Stomach (tissue), 9 donors: Measurements from ENCODE around the gene ALDH3B1. TPM values are rescaled to one million over a fixed set of nuclear protein-coding genes. Genes with fewer than 3 reads are reported as not detected.

ENCODE experiments used
- DNase-seq, 2 donors: peaks; one replicate each; pipeline versions ENCODE4 v3.0.0 to v3.0.0-alpha.2; 2013 to 2019
- H3K27ac ChIP-seq, 5 donors: fragments of 200-600 bp in 4 of 5; sonication (generic) in 4 of 5; one replicate each; pipeline ENCODE4 v1.5.1; 2013 to 2019; ENCODE audit warnings: mild to moderate bottlenecking in 1 of 5, moderate library complexity in 1 of 5
- H3K27me3 ChIP-seq, 3 donors: fragments of 200-600 bp; sonication (generic); one replicate each; pipeline ENCODE4 v1.5.1; 2017 to 2019; ENCODE audit warnings: mixed run types in 1 of 3
- H3K36me3 ChIP-seq, 4 donors: fragments of 200-600 bp; sonication (generic); 1 replicate in 3 of 4; 2 replicates in 1 of 4; pipeline ENCODE4 v1.5.1; 2016 to 2019
- H3K4me1 ChIP-seq, 4 donors: fragments of 200-600 bp; sonication (generic); one replicate each; pipeline ENCODE4 v1.5.1; 2016 to 2019
- H3K4me3 ChIP-seq, 4 donors: fragments of 200-600 bp; sonication (generic) in 3 of 4; one replicate each; pipeline ENCODE4 v1.5.1; 2016 to 2019; ENCODE audit warnings: mild to moderate bottlenecking in 1 of 4
- H3K9me3 ChIP-seq, 4 donors: fragments of 200-600 bp; sonication (generic); one replicate each; pipeline ENCODE4 v1.5.1; 2016 to 2019
- CTCF ChIP-seq, 7 experiments: fragments of 450-650 bp in 4 of 7; fragments of 200-600 bp in 3 of 7; sonication (generic) in 3 of 7; IDR thresholded peaks; one replicate each; pipeline ENCODE4 v1.5.1; 2016 to 2019; ENCODE audit warnings: antibody characterized with exemption in 7 of 7, control low read depth in 2 of 7, mild to moderate bottlenecking in 1 of 7
- EP300 ChIP-seq: sonication (generic); formaldehyde crosslinking; IDR thresholded peaks from one replicate; pipeline ENCODE4 v1.6.1; 2017; ENCODE audit warnings: antibody characterized with exemption
- POLR2A ChIP-seq, 4 donors: fragments of 450-650 bp; IDR thresholded peaks; one replicate each; pipeline ENCODE4 v1.6.1; 2016; ENCODE audit warnings: antibody characterized with exemption in 4 of 4, control low read depth in 2 of 4, mild to moderate bottlenecking in 1 of 4, moderate library complexity in 1 of 4
- POLR2AphosphoS5 ChIP-seq, 3 donors: sonication (generic); formaldehyde crosslinking; IDR thresholded peaks; one replicate each; pipeline ENCODE4 v1.6.1; 2016; ENCODE audit warnings: antibody characterized with exemption in 3 of 3
- WGBS, 5 donors: extraction: QIAGEN DNeasy Blood & Tissue Kit in 3 of 5; methylation state at CpG; one replicate each; pipeline versions ENCODE4 v1.1.5 to v1.1.7; 2013 to 2018; 5-methylcytosine and 5-hydroxymethylcytosine counted together
- intact Hi-C: fragments of 100-400 bp; cut with DNase I; formaldehyde crosslinking; loops from one replicate; pipeline ENCODE4 v1.15.1; 2023; ENCODE audit warnings: low total_unique reads
- polyA plus RNA-seq, 3 donors: library from polyadenylated mRNA; stranded (reverse); fragments of 200-250 nt; gene quantifications; one replicate each; pipeline ENCODE4 v1.2.3, GENCODE V29; 2013
- small RNA-seq, 4 donors: library from RNA; depleted of rRNA; stranded (forward); fragments of <200 nt; gene quantifications; one replicate each; pipeline ENCODE3, GENCODE V24; 2016
- total RNA-seq, 5 donors: library from RNA; depleted of rRNA; stranded (reverse); fragments of >200 nt; gene quantifications; one replicate each; pipeline versions ENCODE4 v1.1.0 to v1.2.3, GENCODE V29; 2014 to 2016
- donor health status: healthy with polysubstance abuse.
- donor health status: Bipolar disorder and iron deficiency.
- donor health status: healthy.

ALDH3B1 gene
- total and polyA plus RNA-seq, 8 donors: 2.9 to 55.0 (median 13.0) TPM

- peak overlapping the region in 2 of 5 donors; percentile 40 to 46 for H3K27ac ChIP-seq
- peaks cover 6 to 35% (median 29%) of the 10 kb centered on the region in 4 donors for H3K4me1 ChIP-seq
- no peaks in the 10 kb centered on the region for H3K9me3 ChIP-seq
- TF ChIP-seq EP300 (no peak), CTCF (IDR thresholded peaks at IDR 0.05) (peak in 3 of 7 experiments; percentile 11 to 34 (median 27))
- no peak overlapping the region for H3K4me3 ChIP-seq
- H3K27me3 ChIP-seq: no peaks in the 10 kb centered on the region
- peak in 1 of 2 donors; percentile 58 for DNase-seq
- WGBS, 5 donors: 35 to 56% (median 52%) methylated on average over 11 of the region's 11 CpGs
- peaks cover 21 to 80% (median 67%) of the 10 kb centered on the region in 4 donors for H3K36me3 ChIP-seq
- intact Hi-C loops: no loop called here
Observed at GRCh38 chr11:68076371-68077042, 66.4 kb downstream of the ALDH3B1 start.

- 47 to 72% (median 58%) methylated on average over 8 of the region's 8 CpGs for WGBS, 5 donors
Observed at GRCh38 chr11:68077617-68078582, 67.8 kb downstream of the ALDH3B1 start.

More at GRCh38 chr11:68077617-68078582, 67.8 kb downstream of the ALDH3B1 start:
- H3K4me3 ChIP-seq: no peak overlapping the region
- H3K4me1 ChIP-seq: peaks cover 19 to 49% (median 39%) of the 10 kb centered on the region in 4 donors
- TF ChIP-seq EP300 (no peak), POLR2AphosphoS5 (IDR thresholded peaks at IDR 0.05) (no peak), POLR2A (IDR thresholded peaks at IDR 0.05) (no peak), CTCF (IDR thresholded peaks at IDR 0.05) (no peak)
- DNase-seq: peak; percentile 50 to 63
- H3K9me3 ChIP-seq: no peaks in the 10 kb centered on the region
- H3K27ac ChIP-seq: peak overlapping the region in 3 of 5 donors; percentile 2 to 46 (median 40)
- H3K36me3 ChIP-seq: peaks cover 15 to 67% (median 54%) of the 10 kb centered on the region in 4 donors
- no peaks in the 10 kb centered on the region for H3K27me3 ChIP-seq
- intact Hi-C loops: no loop called here

Small RNA genes within 50 kb of the gene (small RNA-seq; reads per million reads assigned to genes)
- 0 to 0.39 (median 0.07) reads per million in 4 donors for gene MIR6753

Other genes starting within 250 kb of the ALDH3B1 start
- gene UNC93B1, start 6.2 kb upstream of the ALDH3B1 start, total RNA-seq: 100 to 1,000 TPM in 1 of 5 donors, 10 to 100 TPM in 4; 33.8 to 215 (median 43.6) TPM
- gene UNC93B1, start 6.2 kb upstream of the ALDH3B1 start, polyA plus RNA-seq: 10 to 100 TPM; 11.6 to 33.7 (median 15.6) TPM
- gene NDUFS8, start 20.4 kb downstream of the ALDH3B1 start, total RNA-seq: 100 to 1,000 TPM in 3 of 5 donors, 10 to 100 TPM in 2; 52.0 to 310 (median 123) TPM
- gene NDUFS8, start 20.4 kb downstream of the ALDH3B1 start, polyA plus RNA-seq: 100 to 1,000 TPM; 187 to 263 (median 224) TPM
- 100 to 1,000 TPM in 4 of 5 donors, 10 to 100 TPM in 1; 46.3 to 835 (median 484) TPM for gene TCIRG1, start 28.7 kb downstream of the ALDH3B1 start, total RNA-seq
- 100 to 1,000 TPM in 2 of 3 donors, 10 to 100 TPM in 1; 96.7 to 147 (median 111) TPM for gene TCIRG1, start 28.7 kb downstream of the ALDH3B1 start, polyA plus RNA-seq
- gene CHKA, start 111.1 kb downstream of the ALDH3B1 start, total RNA-seq: 100 to 1,000 TPM in 4 of 5 donors, 10 to 100 TPM in 1; 85.9 to 227 (median 147) TPM
- gene CHKA, start 111.1 kb downstream of the ALDH3B1 start, polyA plus RNA-seq: 10 to 100 TPM; 20.9 to 47.2 (median 36.7) TPM
- 10 to 100 TPM; 17.4 to 52.7 (median 31.6) TPM for gene KMT5B, start 203.0 kb downstream of the ALDH3B1 start, total RNA-seq
- 10 to 100 TPM; 14.3 to 20.6 (median 14.8) TPM for gene KMT5B, start 203.0 kb downstream of the ALDH3B1 start, polyA plus RNA-seq